ENCODE results near the gene MAMLD1.

MAMLD1 gene

DNA sequence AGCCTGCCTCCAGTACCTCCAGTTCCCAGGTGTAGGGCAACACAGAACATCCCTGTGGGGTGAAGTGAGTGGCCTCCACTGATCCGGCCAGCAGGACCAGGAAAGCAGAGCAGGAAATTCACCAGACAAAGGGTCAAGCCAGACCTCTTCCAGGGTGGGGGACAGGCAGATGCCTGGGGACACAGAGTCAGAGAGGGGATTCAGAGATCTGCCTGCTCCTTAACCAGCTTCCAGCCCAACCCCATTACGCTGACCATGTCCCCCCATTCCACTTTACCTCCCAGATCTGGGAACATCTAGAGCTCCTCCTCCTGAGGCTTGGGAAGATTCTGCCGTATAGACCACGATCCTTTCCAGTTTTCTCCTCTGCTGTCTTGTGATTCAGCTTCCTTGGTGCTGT lies 132.4 kb downstream of the MAMLD1 start:
- no peaks in the 10 kb centered on the region for H3K27me3 ChIP-seq (ENCODE audit: low read length)
- no peaks in the 10 kb centered on the region for H3K36me3 ChIP-seq (ENCODE audit: low read length)
- no peak overlapping the region for H3K9ac ChIP-seq (ENCODE audit: low read length)
- no peak overlapping the region for H2AFZ ChIP-seq (ENCODE audit: low read depth, low read length, severe bottlenecking)
- no peaks in the 10 kb centered on the region for H3F3A ChIP-seq (ENCODE audit: insufficient read depth)
- no peak overlapping the region for H3K27ac ChIP-seq (ENCODE audit: low read depth, low read length)
- H3K9me3 ChIP-seq (ENCODE audit: insufficient read depth, low read length), result no peaks in the 10 kb centered on the region
- no peak for TF ChIP-seq EZH2phosphoT487 (conservative IDR thresholded peaks at IDR 0.05; ENCODE audit: low read length)
- TF ChIP-seq, protein P1, sequence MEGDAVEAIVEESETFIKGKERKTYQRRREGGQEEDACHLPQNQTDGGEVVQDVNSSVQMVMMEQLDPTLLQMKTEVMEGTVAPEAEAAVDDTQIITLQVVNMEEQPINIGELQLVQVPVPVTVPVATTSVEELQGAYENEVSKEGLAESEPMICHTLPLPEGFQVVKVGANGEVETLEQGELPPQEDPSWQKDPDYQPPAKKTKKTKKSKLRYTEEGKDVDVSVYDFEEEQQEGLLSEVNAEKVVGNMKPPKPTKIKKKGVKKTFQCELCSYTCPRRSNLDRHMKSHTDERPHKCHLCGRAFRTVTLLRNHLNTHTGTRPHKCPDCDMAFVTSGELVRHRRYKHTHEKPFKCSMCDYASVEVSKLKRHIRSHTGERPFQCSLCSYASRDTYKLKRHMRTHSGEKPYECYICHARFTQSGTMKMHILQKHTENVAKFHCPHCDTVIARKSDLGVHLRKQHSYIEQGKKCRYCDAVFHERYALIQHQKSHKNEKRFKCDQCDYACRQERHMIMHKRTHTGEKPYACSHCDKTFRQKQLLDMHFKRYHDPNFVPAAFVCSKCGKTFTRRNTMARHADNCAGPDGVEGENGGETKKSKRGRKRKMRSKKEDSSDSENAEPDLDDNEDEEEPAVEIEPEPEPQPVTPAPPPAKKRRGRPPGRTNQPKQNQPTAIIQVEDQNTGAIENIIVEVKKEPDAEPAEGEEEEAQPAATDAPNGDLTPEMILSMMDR (IDR thresholded peaks at IDR 0.05; ENCODE audit: insufficient read depth, low read length, poor library complexity, severe bottlenecking), result no peak
- no peak overlapping the region for H3K4me3 ChIP-seq (ENCODE audit: insufficient read depth, low read length, poor library complexity, severe bottlenecking)
- no peaks in the 10 kb centered on the region for H3K79me2 ChIP-seq (ENCODE audit: insufficient read depth, low read length)
- no peak overlapping the region for H3K4me2 ChIP-seq (ENCODE audit: low read depth, low read length, poor library complexity, severe bottlenecking)
- H4K20me1 ChIP-seq (ENCODE audit: low read depth, low read length), result no peaks in the 10 kb centered on the region
- H3K9me2 ChIP-seq (replicated peaks; ENCODE audit: insufficient read depth, low read length), result no peaks in the 10 kb centered on the region

DNA sequence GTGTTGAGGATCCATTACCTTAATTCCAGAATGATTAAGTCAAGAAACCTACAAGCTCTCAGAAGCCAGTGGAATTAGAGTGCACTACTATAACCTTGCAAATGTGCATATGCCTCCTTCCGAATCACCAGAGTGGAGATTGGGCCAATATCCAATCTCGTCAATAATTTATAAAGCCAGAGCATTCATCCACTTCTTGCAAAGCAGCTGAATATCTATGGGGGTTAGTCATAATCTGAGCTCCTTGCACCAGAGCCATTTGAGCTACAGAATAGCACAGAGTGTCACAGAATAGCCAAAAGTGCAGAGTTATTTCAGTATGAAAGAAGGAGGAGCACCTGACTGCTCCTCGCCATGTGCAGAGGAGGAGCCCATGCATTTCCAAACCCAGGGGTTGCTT lies 136.1 kb downstream of the MAMLD1 start:
- Histone ChIP-seq H3F3A (ENCODE audit: insufficient read depth) (no peaks in the 10 kb centered on the region), H3K36me3 (ENCODE audit: low read length) (no peaks in the 10 kb centered on the region), H3K79me2 (ENCODE audit: insufficient read depth, low read length) (no peaks in the 10 kb centered on the region), H3K4me2 (ENCODE audit: low read depth, low read length, poor library complexity, severe bottlenecking) (no peak overlapping the region), H3K27ac (ENCODE audit: low read depth, low read length) (no peak overlapping the region), H3K9ac (ENCODE audit: low read length) (no peak overlapping the region), H4K20me1 (ENCODE audit: low read depth, low read length) (no peaks in the 10 kb centered on the region), H3K4me3 (ENCODE audit: insufficient read depth, low read length, poor library complexity, severe bottlenecking) (no peak overlapping the region), H3K9me2 (replicated peaks; ENCODE audit: insufficient read depth, low read length) (no peaks in the 10 kb centered on the region), H3K9me3 (ENCODE audit: insufficient read depth, low read length) (no peaks in the 10 kb centered on the region), H3K27me3 (ENCODE audit: low read length) (no peaks in the 10 kb centered on the region), H2AFZ (ENCODE audit: low read depth, low read length, severe bottlenecking) (no peak overlapping the region)
- TF ChIP-seq, protein P1 (IDR thresholded peaks at IDR 0.05; ENCODE audit: insufficient read depth, low read length, poor library complexity, severe bottlenecking), result no peak
- no peak for TF ChIP-seq EZH2phosphoT487 (conservative IDR thresholded peaks at IDR 0.05; ENCODE audit: low read length)

DNA sequence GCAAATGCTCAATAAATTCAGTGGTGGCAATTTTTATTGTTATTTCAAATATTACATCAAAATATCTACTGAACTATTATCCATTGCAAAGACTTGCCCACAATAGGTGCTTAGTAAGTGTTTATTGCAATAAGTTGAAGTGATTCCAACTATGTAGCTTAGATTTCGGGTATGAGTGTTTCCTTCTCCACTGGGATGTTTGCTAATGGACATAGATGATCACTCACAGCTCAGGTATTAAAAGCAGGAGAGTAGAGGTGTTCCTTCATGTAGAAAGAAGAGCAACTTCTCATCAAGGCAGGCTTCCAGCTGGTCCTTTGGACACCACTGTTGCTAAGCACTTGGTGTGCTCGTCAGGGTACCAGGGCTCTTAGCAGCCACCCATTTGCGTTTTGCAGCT lies 139.0 kb downstream of the MAMLD1 start:
- Histone ChIP-seq H3K9me2 (replicated peaks; ENCODE audit: insufficient read depth, low read length) (no peaks in the 10 kb centered on the region), H3K36me3 (ENCODE audit: low read length) (no peaks in the 10 kb centered on the region), H3K4me2 (ENCODE audit: low read depth, low read length, poor library complexity, severe bottlenecking) (no peak overlapping the region), H3F3A (ENCODE audit: insufficient read depth) (no peaks in the 10 kb centered on the region), H3K4me3 (ENCODE audit: insufficient read depth, low read length, poor library complexity, severe bottlenecking) (no peak overlapping the region), H3K9me3 (ENCODE audit: insufficient read depth, low read length) (no peaks in the 10 kb centered on the region), H3K79me2 (ENCODE audit: insufficient read depth, low read length) (no peaks in the 10 kb centered on the region), H4K20me1 (ENCODE audit: low read depth, low read length) (no peaks in the 10 kb centered on the region), H3K27ac (ENCODE audit: low read depth, low read length) (no peak overlapping the region), H3K9ac (ENCODE audit: low read length) (no peak overlapping the region), H2AFZ (ENCODE audit: low read depth, low read length, severe bottlenecking) (no peak overlapping the region), H3K27me3 (ENCODE audit: low read length) (no peaks in the 10 kb centered on the region)
- TF ChIP-seq EZH2phosphoT487 (conservative IDR thresholded peaks at IDR 0.05; ENCODE audit: low read length), result no peak
- TF ChIP-seq, protein P1 (IDR thresholded peaks at IDR 0.05; ENCODE audit: insufficient read depth, low read length, poor library complexity, severe bottlenecking), result no peak

Measured in SU-DHL-6 (cell line).